ENCODE results near the gene CERS4.
"Not testable (repeated sequence)": the region's sequence is repeated elsewhere in the genome, so short reads cannot be mapped to it uniquely, and the experiment has no call there.

Gene CERS4

GRCh38 chr19:8240274-8241229 lies 31.4 kb downstream of the CERS4 start:
- peak overlapping the region; percentile 76 for H3K27ac ChIP-seq

GRCh38 chr19:8241646-8242045 lies 32.5 kb downstream of the CERS4 start:
- TF ChIP-seq, protein P1, sequence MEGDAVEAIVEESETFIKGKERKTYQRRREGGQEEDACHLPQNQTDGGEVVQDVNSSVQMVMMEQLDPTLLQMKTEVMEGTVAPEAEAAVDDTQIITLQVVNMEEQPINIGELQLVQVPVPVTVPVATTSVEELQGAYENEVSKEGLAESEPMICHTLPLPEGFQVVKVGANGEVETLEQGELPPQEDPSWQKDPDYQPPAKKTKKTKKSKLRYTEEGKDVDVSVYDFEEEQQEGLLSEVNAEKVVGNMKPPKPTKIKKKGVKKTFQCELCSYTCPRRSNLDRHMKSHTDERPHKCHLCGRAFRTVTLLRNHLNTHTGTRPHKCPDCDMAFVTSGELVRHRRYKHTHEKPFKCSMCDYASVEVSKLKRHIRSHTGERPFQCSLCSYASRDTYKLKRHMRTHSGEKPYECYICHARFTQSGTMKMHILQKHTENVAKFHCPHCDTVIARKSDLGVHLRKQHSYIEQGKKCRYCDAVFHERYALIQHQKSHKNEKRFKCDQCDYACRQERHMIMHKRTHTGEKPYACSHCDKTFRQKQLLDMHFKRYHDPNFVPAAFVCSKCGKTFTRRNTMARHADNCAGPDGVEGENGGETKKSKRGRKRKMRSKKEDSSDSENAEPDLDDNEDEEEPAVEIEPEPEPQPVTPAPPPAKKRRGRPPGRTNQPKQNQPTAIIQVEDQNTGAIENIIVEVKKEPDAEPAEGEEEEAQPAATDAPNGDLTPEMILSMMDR (conservative IDR thresholded peaks at IDR 0.05): no peak
- peak overlapping the region; percentile 76; the same call in 1 of the 2 replicates for H3K27ac ChIP-seq

More at GRCh38 chr19:8240274-8241229, 31.4 kb downstream of the CERS4 start:
- TF ChIP-seq, protein P1 (conservative IDR thresholded peaks at IDR 0.05): no peak

GRCh38 chr19:8242211-8242821 lies 33.1 kb downstream of the CERS4 start:
- no peak overlapping the region for H3K27ac ChIP-seq
- TF ChIP-seq, protein P1 (conservative IDR thresholded peaks at IDR 0.05): no peak

DNA sequence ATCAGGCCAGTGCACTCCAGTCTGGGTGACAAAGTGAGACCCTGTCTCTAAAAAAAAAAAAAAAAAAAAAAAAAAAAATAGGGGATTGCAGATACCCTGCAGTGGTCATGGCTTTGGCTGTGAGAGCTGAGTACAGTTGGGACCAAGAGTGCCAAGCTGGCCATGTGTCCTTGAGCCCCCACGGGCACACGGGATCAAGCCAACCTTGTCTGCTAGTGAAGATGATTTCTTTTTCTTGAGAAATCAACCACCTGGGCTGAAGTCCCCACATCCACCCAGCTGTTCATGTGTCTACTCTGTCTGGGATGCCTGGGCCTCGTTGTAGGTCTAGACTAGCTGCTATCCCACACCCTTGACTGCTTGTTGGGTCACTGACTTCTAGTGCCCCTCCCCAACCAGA lies 34.0 kb downstream of the CERS4 start:
- H3K27ac ChIP-seq: no peak overlapping the region
- TF ChIP-seq, protein P1 (conservative IDR thresholded peaks at IDR 0.05): no peak

DNA sequence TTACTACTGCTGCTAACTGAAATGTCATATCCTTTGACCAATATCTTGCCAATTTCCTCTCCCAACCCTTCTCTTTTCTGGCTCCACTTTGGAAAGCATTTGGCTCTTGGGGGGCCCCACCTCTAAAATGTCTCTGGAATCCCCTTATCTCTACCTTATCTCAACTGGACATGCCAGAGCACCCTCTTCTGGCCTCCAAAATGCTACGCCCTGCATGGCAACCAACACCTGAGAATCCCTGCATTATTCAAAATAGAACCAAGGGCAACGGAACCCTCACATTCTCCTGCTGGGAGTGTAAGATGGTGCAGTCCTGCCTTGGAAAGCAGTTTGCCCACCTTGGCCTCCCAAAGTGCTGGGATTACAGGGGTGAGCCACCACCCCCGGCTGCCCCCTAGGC lies 35.3 kb downstream of the CERS4 start:
- no peak overlapping the region for H3K27ac ChIP-seq
- TF ChIP-seq, protein P1 (conservative IDR thresholded peaks at IDR 0.05): no peak

- no peak overlapping the region for H3K27ac ChIP-seq
- TF ChIP-seq, protein P1 (conservative IDR thresholded peaks at IDR 0.05): no peak
Measured at GRCh38 chr19:8245869-8246835, 37.0 kb downstream of the CERS4 start.

DNA sequence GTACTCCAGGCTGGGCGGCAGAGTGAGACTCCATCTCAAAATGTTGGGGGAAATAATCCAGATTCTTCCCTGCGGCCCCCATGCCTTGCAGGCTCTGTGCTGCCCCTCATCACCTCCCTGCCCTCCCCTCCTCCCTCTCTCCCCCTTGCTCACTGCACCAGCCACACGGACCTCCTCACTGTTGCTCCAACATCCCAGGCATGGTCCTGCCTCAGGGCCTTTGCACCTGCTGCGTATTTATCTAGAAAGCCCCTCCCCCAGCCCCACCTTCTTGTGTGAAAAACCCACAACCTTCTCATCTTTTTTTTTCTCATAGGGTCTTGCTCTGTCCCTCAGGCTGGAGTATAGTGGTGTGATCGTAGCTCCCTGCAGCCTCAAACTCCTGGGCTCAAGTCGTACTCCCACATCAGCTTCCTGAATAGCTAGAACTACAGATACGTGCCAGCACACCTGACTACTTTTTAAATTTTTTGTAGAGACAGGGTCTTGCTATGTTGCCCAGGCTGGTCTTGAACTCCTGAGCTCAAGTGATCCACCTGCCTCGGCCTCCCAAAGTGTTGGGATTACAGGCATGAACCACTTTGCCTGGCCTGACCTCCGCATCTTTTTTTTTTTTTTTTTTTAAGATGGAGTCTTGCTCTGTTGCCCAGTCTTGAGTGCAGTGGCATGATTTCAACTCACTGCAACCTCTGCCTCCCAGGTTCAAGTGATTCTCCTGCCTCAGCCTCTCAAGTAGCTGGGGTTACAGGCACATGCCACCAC lies 38.1 kb downstream of the CERS4 start:
- H3K27ac ChIP-seq: not testable (repeated sequence)
